Glutamatergic neuron (in vitro differentiated cells): ENCODE data around the gene ABCG1. TPM values are rescaled to one million over a fixed set of nuclear protein-coding genes. Genes with fewer than 3 reads are reported as not detected.

ENCODE experiments used
- DNase-seq: peaks from one replicate; pipeline ENCODE4 v3.0.0; 2022
- H3K27ac Mint-ChIP-seq: one replicate; pipeline ENCODE4 v1.8.0; 2020; ENCODE audit warnings: mild to moderate bottlenecking, mixed read lengths, inconsistent platforms; ENCODE audit not compliant: unreplicated experiment
- H3K27me3 Mint-ChIP-seq: one replicate; pipeline ENCODE4 v1.8.0; 2020; ENCODE audit warnings: mild to moderate bottlenecking, moderate library complexity, mixed read lengths, inconsistent platforms; ENCODE audit not compliant: unreplicated experiment
- H3K36me3 Mint-ChIP-seq: one replicate; pipeline ENCODE4 v1.8.0; 2020; ENCODE audit warnings: mild to moderate bottlenecking, mixed read lengths, inconsistent platforms; ENCODE audit not compliant: unreplicated experiment
- H3K4me1 Mint-ChIP-seq: one replicate; pipeline ENCODE4 v1.8.0; 2020; ENCODE audit warnings: mild to moderate bottlenecking, low read depth, mixed read lengths, inconsistent platforms; ENCODE audit not compliant: unreplicated experiment
- H3K4me3 Mint-ChIP-seq: one replicate; pipeline ENCODE4 v1.8.0; 2020; ENCODE audit warnings: mild to moderate bottlenecking, mixed read lengths, inconsistent platforms; ENCODE audit not compliant: unreplicated experiment
- H3K9me3 Mint-ChIP-seq: one replicate; pipeline ENCODE4 v1.8.0; 2020; ENCODE audit warnings: mild to moderate bottlenecking, moderate library complexity, mixed read lengths, inconsistent platforms; ENCODE audit not compliant: unreplicated experiment
- total RNA-seq: library from RNA; stranded (reverse); fragmentation: NEBNext Ultra II Directional; extraction: Animal tissue kit (Norgen Biotek cat#: 25700); gene quantifications from one replicate; pipeline ENCODE4 v1.2.1, GENCODE V29; 2021; ENCODE audit not compliant: unreplicated experiment
- TF ChIP-seq, protein P1 (sequence below): fragments of 200-600 bp; sonication (generic); IDR thresholded peaks from one replicate; pipeline ENCODE4 v1.5.0; 2021; ENCODE audit not compliant: partially characterized antibody, unreplicated experiment

The ABCG1 gene
- total RNA-seq, 1 donor from 2014 or later, result 31.9 TPM

DNA sequence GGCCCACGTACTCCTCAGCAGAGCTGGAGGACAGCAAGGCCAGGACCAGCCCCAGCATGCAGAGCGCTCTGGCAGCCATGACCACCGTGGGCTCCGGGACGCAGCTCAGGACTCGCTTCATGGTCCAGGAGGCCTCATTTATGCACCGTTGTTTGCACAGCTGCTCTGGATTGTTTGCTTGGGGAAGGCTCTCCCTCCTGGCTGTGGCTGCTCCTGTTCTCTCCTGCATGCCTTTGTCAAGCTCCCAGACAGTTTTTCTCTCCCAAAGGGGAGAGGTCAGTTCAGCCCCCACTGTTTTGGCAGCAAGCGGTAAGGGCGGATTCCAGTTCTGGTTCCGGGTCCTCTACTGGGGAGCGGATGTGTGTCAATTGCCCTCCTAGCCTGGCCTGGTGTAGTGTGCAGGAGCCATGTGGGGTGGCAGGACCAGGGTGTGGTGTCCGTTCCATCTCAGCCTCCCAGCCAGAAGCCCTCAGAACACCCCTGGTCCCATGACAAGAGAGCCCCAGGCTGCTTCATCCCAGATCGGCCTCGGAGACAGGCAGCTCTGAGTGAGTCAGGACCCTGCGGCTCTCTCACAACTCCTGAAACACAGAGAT, 96.5 kb downstream of the ABCG1 start, which contains the start of gene TFF3:
TFF3 (minus strand) TSS at position 114 of the 596 bp plus-strand sequence; CDS start at position 79, 35 bp downstream.
- peaks cover 25% of the 10 kb centered on the region for H3K4me1 Mint-ChIP-seq
- peaks cover 6% of the 10 kb centered on the region for H3K9me3 Mint-ChIP-seq
- no peaks in the 10 kb centered on the region for H3K27me3 Mint-ChIP-seq
- DNase-seq, result no peak
- H3K36me3 Mint-ChIP-seq, result no peaks in the 10 kb centered on the region
- no peak within 1 kb of the TSS for H3K4me3 Mint-ChIP-seq
- TF ChIP-seq, protein P1, sequence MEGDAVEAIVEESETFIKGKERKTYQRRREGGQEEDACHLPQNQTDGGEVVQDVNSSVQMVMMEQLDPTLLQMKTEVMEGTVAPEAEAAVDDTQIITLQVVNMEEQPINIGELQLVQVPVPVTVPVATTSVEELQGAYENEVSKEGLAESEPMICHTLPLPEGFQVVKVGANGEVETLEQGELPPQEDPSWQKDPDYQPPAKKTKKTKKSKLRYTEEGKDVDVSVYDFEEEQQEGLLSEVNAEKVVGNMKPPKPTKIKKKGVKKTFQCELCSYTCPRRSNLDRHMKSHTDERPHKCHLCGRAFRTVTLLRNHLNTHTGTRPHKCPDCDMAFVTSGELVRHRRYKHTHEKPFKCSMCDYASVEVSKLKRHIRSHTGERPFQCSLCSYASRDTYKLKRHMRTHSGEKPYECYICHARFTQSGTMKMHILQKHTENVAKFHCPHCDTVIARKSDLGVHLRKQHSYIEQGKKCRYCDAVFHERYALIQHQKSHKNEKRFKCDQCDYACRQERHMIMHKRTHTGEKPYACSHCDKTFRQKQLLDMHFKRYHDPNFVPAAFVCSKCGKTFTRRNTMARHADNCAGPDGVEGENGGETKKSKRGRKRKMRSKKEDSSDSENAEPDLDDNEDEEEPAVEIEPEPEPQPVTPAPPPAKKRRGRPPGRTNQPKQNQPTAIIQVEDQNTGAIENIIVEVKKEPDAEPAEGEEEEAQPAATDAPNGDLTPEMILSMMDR, result no peak
- H3K27ac Mint-ChIP-seq, result no peak within 1 kb of the TSS

DNA sequence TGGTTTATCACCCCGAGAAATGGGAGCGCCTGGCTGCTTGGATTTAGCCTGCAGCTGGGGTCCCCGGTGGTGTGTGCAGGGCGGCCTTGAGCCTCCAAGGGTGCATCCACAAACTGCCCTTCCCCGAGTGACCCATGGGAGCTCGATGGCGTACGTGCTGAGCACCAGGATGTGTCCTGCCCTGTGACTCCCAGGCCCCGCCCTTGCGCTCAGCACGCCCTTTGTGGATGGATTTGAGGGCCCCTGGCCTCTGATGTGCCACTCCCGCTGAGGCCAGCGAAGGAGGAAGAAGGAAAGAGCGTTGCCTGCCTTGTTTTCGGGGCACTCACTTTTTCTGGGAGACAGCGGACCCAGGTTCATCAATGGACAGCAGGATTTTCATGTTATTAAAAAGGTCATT, 98.0 kb downstream of the ABCG1 start:
- Mint-ChIP-seq H3K9me3 (peaks cover 8% of the 10 kb centered on the region), H3K27me3 (peaks cover 2% of the 10 kb centered on the region), H3K36me3 (no peaks in the 10 kb centered on the region), H3K4me1 (peaks cover 20% of the 10 kb centered on the region), H3K4me3 (no peak overlapping the region), H3K27ac (no peak overlapping the region)
- DNase-seq, result no peak
- TF ChIP-seq, protein P1, result no peak

DNA sequence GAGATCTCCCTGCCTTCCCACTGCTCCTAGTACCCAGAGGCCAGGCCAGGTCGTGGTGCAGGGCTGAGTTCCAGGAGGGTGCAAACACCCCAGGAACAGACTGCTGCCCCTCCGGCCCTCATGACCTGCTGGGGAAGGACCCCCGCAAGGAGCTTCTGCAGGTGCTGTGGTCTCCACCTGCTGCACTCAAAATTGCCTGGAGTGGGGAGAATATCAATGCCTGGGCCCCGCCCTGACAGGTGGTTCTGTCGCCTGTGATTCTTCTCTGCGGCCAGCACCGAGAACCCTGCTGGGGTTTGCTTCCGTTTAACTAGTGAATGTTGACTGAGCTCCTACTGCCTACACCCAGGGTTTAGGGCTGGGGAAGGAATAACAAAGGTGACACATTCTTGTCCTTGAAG, 98.4 kb downstream of the ABCG1 start:
- Mint-ChIP-seq H3K4me3 (no peak overlapping the region), H3K27me3 (peaks cover 2% of the 10 kb centered on the region), H3K9me3 (peaks cover 8% of the 10 kb centered on the region), H3K27ac (no peak overlapping the region), H3K36me3 (no peaks in the 10 kb centered on the region), H3K4me1 (peaks cover 18% of the 10 kb centered on the region)
- DNase-seq, result no peak
- TF ChIP-seq, protein P1, result no peak

DNA sequence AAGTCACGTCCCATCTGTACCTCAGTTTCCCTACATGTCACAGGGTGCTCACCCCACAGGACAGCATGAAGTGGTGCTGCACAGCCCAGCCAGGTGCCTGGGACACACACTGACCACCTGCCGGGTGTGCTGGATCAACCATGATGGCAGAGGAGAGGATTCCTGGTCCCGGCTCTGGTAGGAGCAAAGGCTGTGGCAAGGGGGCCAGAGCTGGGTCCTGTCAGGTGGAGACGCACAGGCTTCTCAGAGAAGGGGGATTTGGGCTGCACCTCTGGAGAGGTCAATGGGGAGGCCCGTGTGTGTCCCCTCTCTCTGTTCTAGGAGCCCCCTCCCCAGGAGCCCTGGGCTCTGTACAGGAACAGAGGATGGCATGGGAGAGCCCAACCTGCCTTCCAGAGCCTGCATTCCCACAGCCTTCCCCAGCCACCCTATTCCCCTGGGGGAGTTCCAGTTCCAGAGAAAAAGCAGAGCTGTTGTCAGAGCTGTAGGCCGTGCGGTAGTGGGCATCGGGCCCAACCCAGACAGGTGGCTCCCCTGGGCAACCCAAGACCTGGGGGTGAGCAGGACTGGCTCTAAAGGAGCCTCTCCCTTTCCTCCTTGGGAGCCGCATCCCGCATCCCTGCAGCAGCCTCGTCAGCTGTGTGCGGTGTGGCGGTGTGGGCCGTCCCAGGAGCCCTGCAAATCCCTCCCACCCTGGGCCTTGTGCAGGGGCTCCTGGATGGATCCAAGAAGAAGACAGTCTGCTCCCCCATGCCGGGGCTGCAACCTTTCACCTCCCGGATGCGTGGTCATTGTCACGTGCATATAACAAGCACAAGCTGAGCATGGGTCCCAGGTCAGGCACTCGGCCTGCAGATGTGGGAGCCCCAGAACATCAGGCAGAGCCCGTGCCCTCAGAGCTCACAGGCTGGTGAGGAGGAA, 99.1 kb downstream of the ABCG1 start:
- TF ChIP-seq, protein P1, result no peak
- no peak for DNase-seq
- peaks cover 2% of the 10 kb centered on the region for H3K27me3 Mint-ChIP-seq
- no peaks in the 10 kb centered on the region for H3K36me3 Mint-ChIP-seq
- peaks cover 18% of the 10 kb centered on the region for H3K4me1 Mint-ChIP-seq
- H3K27ac Mint-ChIP-seq, result no peak overlapping the region
- peaks cover 8% of the 10 kb centered on the region for H3K9me3 Mint-ChIP-seq
- H3K4me3 Mint-ChIP-seq, result no peak overlapping the region

DNA sequence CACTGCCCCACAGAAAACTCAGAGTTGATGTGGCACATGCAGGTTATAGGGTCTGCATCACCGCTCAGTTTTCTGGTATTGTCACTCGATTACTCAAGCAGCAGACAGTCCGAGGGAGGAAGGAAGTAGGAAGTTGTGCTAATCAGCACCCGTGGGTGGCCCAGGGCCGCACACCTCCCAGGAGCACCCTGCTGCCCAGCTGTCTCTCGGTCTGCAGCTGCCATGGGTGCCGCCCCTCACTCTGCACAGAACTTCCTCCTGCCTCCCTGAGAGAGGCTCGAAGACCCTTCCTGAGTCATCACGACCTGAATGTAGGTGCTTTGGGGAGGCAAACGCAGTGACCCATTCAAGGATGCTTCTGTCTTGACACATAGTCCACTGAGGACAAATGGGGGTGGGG, 100.4 kb downstream of the ABCG1 start:
- Mint-ChIP-seq H3K27ac (no peak overlapping the region), H3K9me3 (peaks cover 4% of the 10 kb centered on the region), H3K4me1 (peaks cover 12% of the 10 kb centered on the region), H3K4me3 (no peak overlapping the region), H3K36me3 (no peaks in the 10 kb centered on the region), H3K27me3 (peaks cover 2% of the 10 kb centered on the region)
- TF ChIP-seq, protein P1, result no peak
- no peak for DNase-seq
